Cardiac muscle cell (in vitro differentiated cells and primary cell): ENCODE results near the gene SLFNL1. TPM values are rescaled to one million over a fixed set of nuclear protein-coding genes. Genes with fewer than 3 reads are reported as not detected.

Source experiments
- DNase-seq, 2 donors: peaks; one replicate each; pipeline versions ENCODE4 v3.0.0 to v3.0.0-alpha.2; 2010 to 2017; ENCODE audit warnings: low read depth in 1 of 2, low spot score in 1 of 2
- H3K27ac ChIP-seq: fragments of 200-600 bp; sonication (generic); 2 replicates; pipeline ENCODE4 v1.5.1; 2016
- H3K27me3 ChIP-seq: fragments of 200-600 bp; sonication (generic); 2 replicates; pipeline ENCODE4 v1.6.0; 2016; ENCODE audit warnings: control low read depth
- H3K36me3 ChIP-seq: fragments of 200-600 bp; sonication (generic); 2 replicates; pipeline ENCODE4 v1.5.1; 2016; ENCODE audit warnings: control low read depth
- H3K4me1 ChIP-seq: fragments of 200-600 bp; sonication (generic); 2 replicates; pipeline ENCODE4 v1.8.1; 2017; ENCODE audit warnings: low read depth, mild to moderate bottlenecking, mixed run types
- H3K4me3 ChIP-seq: fragments of 200-600 bp; sonication (generic); 2 replicates; pipeline ENCODE4 v1.5.1; 2016; ENCODE audit warnings: mild to moderate bottlenecking
- H3K9me3 ChIP-seq: fragments of 200-600 bp; sonication (generic); 2 replicates; pipeline ENCODE4 v1.5.1; 2017; ENCODE audit warnings: low read depth, mild to moderate bottlenecking, control low read depth
- polyA plus RNA-seq: library from polyadenylated mRNA; unstranded; fragments of >200 nt; fragmentation: Nextera tagmentation; extraction: Ambion mirVana; gene quantifications from 2 replicates; pipeline ENCODE4 v1.2.1, GENCODE V29; 2016
- total RNA-seq: library from RNA; depleted of rRNA; stranded (reverse); fragments of >200 nt; gene quantifications from 2 replicates; pipeline ENCODE4 v1.2.3, GENCODE V29; 2016
- TF ChIP-seq, protein P1 (sequence below): IDR thresholded peaks from 2 replicates; pipeline ENCODE4 v1.5.1; 2012; ENCODE audit warnings: low read depth, mild to moderate bottlenecking, low read length

Gene SLFNL1
- total and polyA plus RNA-seq, 2 experiments from 2014 or later, result 0.73 to 3.0 TPM

DNA sequence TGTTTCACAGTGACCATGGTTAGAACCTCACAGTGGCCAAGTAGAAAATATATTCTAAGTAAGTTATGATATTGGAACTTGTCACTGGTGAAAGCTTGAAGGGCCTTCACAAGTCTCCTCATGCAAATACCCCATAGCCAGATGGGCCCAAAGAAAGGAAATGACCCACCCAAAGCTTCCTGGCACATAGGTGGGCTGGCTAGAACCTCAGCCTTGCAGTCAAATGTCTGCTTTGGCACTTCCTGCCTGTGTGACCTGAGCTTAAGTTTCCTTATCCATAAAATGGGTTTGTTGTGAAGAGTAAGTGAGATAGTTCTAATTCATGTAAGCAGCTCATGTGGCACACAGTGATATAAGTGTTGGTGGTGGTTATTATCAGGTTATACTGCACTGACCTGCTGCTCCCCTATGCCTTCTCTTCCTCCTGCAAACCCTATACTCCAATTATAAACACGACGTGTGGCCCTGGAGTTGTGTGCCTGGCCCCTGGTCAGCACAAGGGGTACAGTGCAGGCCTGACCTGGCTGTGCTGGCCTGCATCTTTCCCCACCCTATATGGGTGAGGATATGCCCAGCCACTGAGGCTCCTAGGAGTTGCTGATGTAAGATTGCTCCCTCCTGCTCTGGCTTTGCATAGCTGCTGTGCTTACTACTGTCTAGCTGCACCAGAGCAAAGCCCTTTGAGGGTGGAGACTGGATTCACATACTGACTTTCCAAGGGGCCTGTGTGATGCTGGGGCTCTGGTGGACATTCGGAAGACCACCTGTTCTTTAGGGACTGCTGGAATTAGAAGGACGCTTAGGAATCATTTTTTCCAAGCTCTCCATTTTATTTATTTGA is 4.7 kb upstream of the SLFNL1 start:
- Histone ChIP-seq H3K27me3 (no peaks in the 10 kb centered on the region), H3K9me3 (no peaks in the 10 kb centered on the region)

DNA sequence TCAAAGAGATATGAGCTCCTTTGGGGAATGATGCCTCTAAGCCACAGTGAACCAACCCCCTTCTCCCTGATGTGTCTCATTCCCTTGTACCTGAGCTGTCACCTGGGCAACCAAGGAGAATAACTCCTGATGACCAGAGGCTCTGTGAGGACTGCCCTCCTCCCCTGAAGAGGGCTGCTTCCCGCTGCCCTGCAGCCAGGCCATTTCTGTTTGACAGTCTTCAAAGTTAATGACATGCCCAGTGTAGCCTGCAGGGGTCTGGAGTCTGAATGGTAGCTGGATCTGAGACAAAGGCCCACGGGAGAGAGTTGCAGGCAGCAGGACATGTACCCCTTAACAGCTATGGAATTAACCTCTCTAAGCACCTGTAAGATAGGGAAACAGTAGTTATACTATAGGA is 3.4 kb upstream of the SLFNL1 start:
- Histone ChIP-seq H3K9me3 (no peaks in the 10 kb centered on the region), H3K4me3 (no peak overlapping the region), H3K36me3 (peaks cover 31% of the 10 kb centered on the region), H3K27me3 (no peaks in the 10 kb centered on the region), H3K27ac (peak overlapping the region; percentile 60), H3K4me1 (no peaks in the 10 kb centered on the region)
- no peak for DNase-seq
- TF ChIP-seq, protein P1, sequence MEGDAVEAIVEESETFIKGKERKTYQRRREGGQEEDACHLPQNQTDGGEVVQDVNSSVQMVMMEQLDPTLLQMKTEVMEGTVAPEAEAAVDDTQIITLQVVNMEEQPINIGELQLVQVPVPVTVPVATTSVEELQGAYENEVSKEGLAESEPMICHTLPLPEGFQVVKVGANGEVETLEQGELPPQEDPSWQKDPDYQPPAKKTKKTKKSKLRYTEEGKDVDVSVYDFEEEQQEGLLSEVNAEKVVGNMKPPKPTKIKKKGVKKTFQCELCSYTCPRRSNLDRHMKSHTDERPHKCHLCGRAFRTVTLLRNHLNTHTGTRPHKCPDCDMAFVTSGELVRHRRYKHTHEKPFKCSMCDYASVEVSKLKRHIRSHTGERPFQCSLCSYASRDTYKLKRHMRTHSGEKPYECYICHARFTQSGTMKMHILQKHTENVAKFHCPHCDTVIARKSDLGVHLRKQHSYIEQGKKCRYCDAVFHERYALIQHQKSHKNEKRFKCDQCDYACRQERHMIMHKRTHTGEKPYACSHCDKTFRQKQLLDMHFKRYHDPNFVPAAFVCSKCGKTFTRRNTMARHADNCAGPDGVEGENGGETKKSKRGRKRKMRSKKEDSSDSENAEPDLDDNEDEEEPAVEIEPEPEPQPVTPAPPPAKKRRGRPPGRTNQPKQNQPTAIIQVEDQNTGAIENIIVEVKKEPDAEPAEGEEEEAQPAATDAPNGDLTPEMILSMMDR, result no peak

More for the DNA sequence above, 4.7 kb upstream of the SLFNL1 start:
- Histone ChIP-seq H3K4me3 (no peak overlapping the region), H3K36me3 (peaks cover 38% of the 10 kb centered on the region), H3K27ac (no peak overlapping the region), H3K4me1 (no peaks in the 10 kb centered on the region)
- DNase-seq, result no peak
- TF ChIP-seq, protein P1, result no peak

GRCh38 chr1:41023279-41023990 is 1.9 kb upstream of the SLFNL1 start:
- H3K9me3 ChIP-seq, result no peaks in the 10 kb centered on the region
- peak in 1 of 2 donors; percentile 43 for DNase-seq
- H3K27ac ChIP-seq, result peak overlapping the region; percentile 13
- no peaks in the 10 kb centered on the region for H3K27me3 ChIP-seq
- no peak overlapping the region for H3K4me3 ChIP-seq
- H3K4me1 ChIP-seq, result no peaks in the 10 kb centered on the region
- peaks cover 18% of the 10 kb centered on the region for H3K36me3 ChIP-seq
- TF ChIP-seq, protein P1, result peak; percentile 43

DNA sequence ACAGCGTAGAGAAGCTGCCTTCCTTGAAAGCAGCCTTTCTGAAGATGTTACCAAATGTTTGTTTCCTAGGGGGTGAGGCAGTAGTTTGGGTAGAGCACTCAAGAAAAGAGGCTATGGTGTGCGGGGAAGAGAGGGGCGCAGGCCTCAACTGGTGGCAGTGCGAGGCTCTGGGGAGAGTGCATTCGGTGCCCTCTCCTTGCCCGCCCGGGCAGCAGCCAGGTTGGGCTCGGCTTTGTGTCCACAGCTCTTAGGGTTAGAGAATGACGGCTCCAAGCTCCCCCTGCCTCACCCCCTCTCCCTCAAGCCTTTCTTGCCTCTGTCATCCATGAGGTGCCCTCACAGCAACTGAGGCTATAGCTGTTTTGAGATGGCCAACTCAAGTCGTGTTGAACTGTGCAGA is 899 bp upstream of the SLFNL1 start:
- Histone ChIP-seq H3K4me1 (no peaks in the 10 kb centered on the region), H3K9me3 (no peaks in the 10 kb centered on the region), H3K36me3 (peaks cover 8% of the 10 kb centered on the region), H3K27me3 (no peaks in the 10 kb centered on the region), H3K27ac (peak overlapping the region; percentile 54), H3K4me3 (no peak overlapping the region)
- no peak for DNase-seq
- TF ChIP-seq, protein P1, result no peak

DNA sequence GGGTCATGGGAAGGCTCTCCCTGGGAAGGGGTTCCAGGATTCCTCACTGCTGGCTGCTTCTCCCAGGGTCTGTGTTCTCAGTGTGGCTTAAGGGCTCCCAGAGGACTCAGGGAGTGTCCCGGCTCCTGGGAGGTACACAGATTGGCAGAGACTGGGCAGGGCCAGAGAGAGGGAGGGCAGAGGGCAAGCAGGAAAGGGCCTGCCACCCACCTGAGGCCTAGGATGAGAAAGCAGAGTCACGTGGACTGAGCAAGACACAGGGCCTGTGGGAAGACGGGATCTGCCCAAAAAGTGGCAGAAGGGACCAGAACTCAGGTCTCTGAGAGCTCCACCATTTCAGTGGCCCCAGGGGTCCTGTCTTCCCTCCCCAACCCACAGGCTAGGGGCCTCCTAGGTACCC is 871 bp downstream of the SLFNL1 start:
- TF ChIP-seq, protein P1, result no peak
- Histone ChIP-seq H3K4me3 (no peak overlapping the region), H3K4me1 (no peaks in the 10 kb centered on the region), H3K27me3 (no peaks in the 10 kb centered on the region), H3K36me3 (peaks cover 10% of the 10 kb centered on the region), H3K27ac (peak overlapping the region; percentile 54), H3K9me3 (no peaks in the 10 kb centered on the region)
- no peak for DNase-seq
